ENCODE results near the gene MRAP2.

MRAP2 gene

GRCh38 chr6:84136364-84137050 is 102.9 kb downstream of the MRAP2 start:
- DNase-seq = no peak

GRCh38 chr6:84137051-84137375 is 103.4 kb downstream of the MRAP2 start:
- no peak for DNase-seq

DNA sequence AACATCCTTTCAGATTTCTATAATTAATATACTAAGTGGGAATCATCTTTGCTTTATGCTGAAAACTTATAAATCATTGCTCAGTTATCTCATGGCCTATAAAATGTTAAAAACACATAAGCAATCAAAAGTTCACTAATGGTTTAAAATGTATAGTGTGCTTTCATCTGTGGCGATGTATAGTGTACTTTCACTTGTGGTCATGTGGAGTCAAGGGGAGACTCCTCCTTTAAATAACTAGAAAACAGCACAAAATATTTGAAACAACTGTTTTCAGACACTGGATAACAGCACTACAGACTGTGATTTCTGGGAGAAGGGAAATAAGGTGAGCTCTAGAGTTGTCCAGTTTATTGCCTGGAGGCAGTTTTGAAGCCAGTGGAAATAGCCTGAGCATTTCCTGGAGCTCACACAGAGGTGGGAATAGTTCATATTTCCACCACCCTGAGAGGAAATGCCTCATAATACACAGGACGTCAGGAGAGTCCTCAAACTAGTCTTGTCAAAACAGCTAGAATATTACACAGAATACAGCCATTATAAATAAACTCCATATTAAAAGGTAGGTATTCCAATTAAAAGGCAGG is 104.5 kb downstream of the MRAP2 start:
- no peak for DNase-seq

DNA sequence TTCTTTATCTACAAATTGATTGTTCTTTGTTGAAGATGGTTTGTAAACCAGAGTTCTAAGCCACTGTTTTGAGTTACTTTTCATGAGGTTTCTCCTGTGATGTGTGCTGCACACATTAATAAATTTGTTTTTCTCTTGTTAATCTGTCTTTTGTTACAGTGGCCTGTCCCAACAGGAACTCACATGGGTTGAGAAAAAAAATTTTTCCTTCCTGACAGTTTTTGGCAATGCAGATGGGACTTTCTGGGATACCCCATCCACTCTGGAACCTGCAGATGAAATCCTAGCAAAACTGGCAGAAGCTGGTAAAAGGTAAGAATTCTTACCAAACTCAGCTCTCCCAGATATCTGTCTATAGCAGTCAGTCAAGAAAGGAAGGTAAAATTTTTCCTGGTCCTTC is 105.7 kb downstream of the MRAP2 start:
- DNase-seq = no peak
